ENCODE measurements around the gene SEC61A2.
A peak's percentile ranks its signal among the peaks of the same experiment; 100 is the strongest.

The SEC61A2 gene

GRCh38 chr10:12130237-12130872 lies 878 bp downstream of the SEC61A2 start:
- TF ChIP-seq CTCF (IDR thresholded peaks at IDR 0.05; ENCODE audit: borderline replicate concordance, insufficient read depth, low read depth, low read length) = peak; percentile 62
- peak overlapping the region; percentile 97 for H3K4me3 ChIP-seq (ENCODE audit: low read depth, low read length)

GRCh38 chr10:12135631-12136030 lies 6.2 kb downstream of the SEC61A2 start:
- H3K4me3 ChIP-seq (ENCODE audit: low read depth, low read length) = no peak overlapping the region
- no peak for TF ChIP-seq CTCF (IDR thresholded peaks at IDR 0.05; ENCODE audit: borderline replicate concordance, insufficient read depth, low read depth, low read length)

- no peak for TF ChIP-seq CTCF (IDR thresholded peaks at IDR 0.05; ENCODE audit: borderline replicate concordance, insufficient read depth, low read depth, low read length)
- no peak overlapping the region for H3K4me3 ChIP-seq (ENCODE audit: low read depth, low read length)
Observed at GRCh38 chr10:12140038-12140437, 10.6 kb downstream of the SEC61A2 start.

- no peak for TF ChIP-seq CTCF (IDR thresholded peaks at IDR 0.05; ENCODE audit: borderline replicate concordance, insufficient read depth, low read depth, low read length)
- no peak overlapping the region for H3K4me3 ChIP-seq (ENCODE audit: low read depth, low read length)
Observed at GRCh38 chr10:12144538-12144937, 15.1 kb downstream of the SEC61A2 start.

- H3K4me3 ChIP-seq (ENCODE audit: low read depth, low read length) = no peak overlapping the region
- no peak for TF ChIP-seq CTCF (IDR thresholded peaks at IDR 0.05; ENCODE audit: borderline replicate concordance, insufficient read depth, low read depth, low read length)
Observed at GRCh38 chr10:12150163-12150562, 20.7 kb downstream of the SEC61A2 start.

- no peak for TF ChIP-seq CTCF (IDR thresholded peaks at IDR 0.05; ENCODE audit: borderline replicate concordance, insufficient read depth, low read depth, low read length)
- no peak overlapping the region for H3K4me3 ChIP-seq (ENCODE audit: low read depth, low read length)
Observed at GRCh38 chr10:12154516-12154915, 25.0 kb downstream of the SEC61A2 start.

- no peak overlapping the region for H3K4me3 ChIP-seq (ENCODE audit: low read depth, low read length)
- TF ChIP-seq CTCF (IDR thresholded peaks at IDR 0.05; ENCODE audit: borderline replicate concordance, insufficient read depth, low read depth, low read length) = no peak
Observed at GRCh38 chr10:12156367-12157123, 27.1 kb downstream of the SEC61A2 start.

Data from GM12875 (cell line).